Measurements from ENCODE around the gene COPE.

DNA sequence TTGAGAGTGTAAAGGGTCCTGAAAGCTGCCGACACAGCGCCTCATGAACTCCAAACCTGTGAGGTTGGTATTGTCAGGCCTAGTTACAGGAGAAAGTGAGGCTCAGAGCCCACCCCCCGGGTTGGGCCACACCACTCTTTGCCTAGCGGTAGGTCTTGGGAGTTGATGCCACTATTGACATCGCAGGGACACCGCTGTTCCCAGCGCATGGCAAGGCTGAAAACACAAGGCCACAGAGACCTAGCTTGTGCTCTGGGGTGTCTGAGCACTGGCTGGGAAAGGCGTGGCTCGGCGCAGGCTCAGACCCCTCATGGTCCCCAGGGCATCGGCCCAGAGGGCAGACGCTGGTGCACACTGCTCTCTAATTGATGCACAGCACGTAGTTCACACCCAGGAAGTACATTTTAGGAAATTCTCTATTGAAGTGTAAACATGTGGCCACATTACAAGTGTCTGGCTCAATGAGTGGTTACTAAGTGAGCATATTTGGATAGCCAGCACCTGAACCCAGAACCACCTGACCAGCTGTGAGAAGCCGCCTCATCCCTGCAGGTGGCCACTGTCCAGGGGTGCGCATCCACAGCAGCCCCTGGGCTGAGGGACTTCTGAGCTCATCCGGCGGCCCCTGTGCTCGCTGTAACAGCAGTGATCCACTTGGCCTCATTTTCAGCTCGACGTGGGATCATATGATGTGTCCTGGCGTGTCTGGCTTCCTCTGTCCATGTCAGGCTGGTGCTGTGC lies 60.1 kb downstream of the COPE start:
- TF ChIP-seq POLR2A (IDR thresholded peaks at IDR 0.05) (no peak), CTCF (IDR thresholded peaks at IDR 0.05 in 4 of 5, conservative IDR thresholded peaks at IDR 0.05 in 1 of 5) (no peak)

All from gastrocnemius medialis (tissue), 4 donors.